ENCODE results near the gene CRAMP1.
A peak's percentile ranks its signal among the peaks of the same experiment; 100 is the strongest.
"Not testable (repeated sequence)": the region's sequence is repeated elsewhere in the genome, so short reads cannot be mapped to it uniquely, and the experiment has no call there.

The CRAMP1 gene

GRCh38 chr16:1706386-1707192 is 94.4 kb downstream of the CRAMP1 start:
- peaks cover 12% of the 10 kb centered on the region for H3K4me1 ChIP-seq (ENCODE audit: control insufficient read depth, insufficient read depth, low read length)
- H3K4me3 ChIP-seq (ENCODE audit: low read length), result peak overlapping the region; percentile 94
- H3K9ac ChIP-seq (ENCODE audit: low read length), result peak overlapping the region; percentile 82
- no peaks in the 10 kb centered on the region for H3K27me3 ChIP-seq (ENCODE audit: control insufficient read depth, insufficient read depth, low read length)
- peak overlapping the region; percentile 91 for H3K27ac ChIP-seq (ENCODE audit: low read depth, low read length)
- H3K36me3 ChIP-seq (ENCODE audit: control insufficient read depth, insufficient read depth, low read length), result no peaks in the 10 kb centered on the region

- H3K36me3 ChIP-seq (ENCODE audit: control insufficient read depth, insufficient read depth, low read length), result no peaks in the 10 kb centered on the region
- H3K27ac ChIP-seq (ENCODE audit: low read depth, low read length), result peak overlapping the region; percentile 1
- peaks cover 12% of the 10 kb centered on the region for H3K4me1 ChIP-seq (ENCODE audit: control insufficient read depth, insufficient read depth, low read length)
- peak overlapping the region; percentile 58 for H3K4me3 ChIP-seq (ENCODE audit: low read length)
- peak overlapping the region; percentile 7 for H3K9ac ChIP-seq (ENCODE audit: low read length)
- H3K27me3 ChIP-seq (ENCODE audit: control insufficient read depth, insufficient read depth, low read length), result no peaks in the 10 kb centered on the region
Observed at GRCh38 chr16:1707193-1707790, 95.1 kb downstream of the CRAMP1 start.

GRCh38 chr16:1708083-1708767 is 96.1 kb downstream of the CRAMP1 start:
- no peak overlapping the region for H3K9ac ChIP-seq (ENCODE audit: low read length)
- H3K4me1 ChIP-seq (ENCODE audit: control insufficient read depth, insufficient read depth, low read length), result peaks cover 12% of the 10 kb centered on the region
- H3K27me3 ChIP-seq (ENCODE audit: control insufficient read depth, insufficient read depth, low read length), result no peaks in the 10 kb centered on the region
- no peaks in the 10 kb centered on the region for H3K36me3 ChIP-seq (ENCODE audit: control insufficient read depth, insufficient read depth, low read length)
- no peak overlapping the region for H3K4me3 ChIP-seq (ENCODE audit: low read length)
- peak overlapping the region; percentile 1 for H3K27ac ChIP-seq (ENCODE audit: low read depth, low read length)

GRCh38 chr16:1708768-1709180 is 96.6 kb downstream of the CRAMP1 start:
- H3K27ac ChIP-seq (ENCODE audit: low read depth, low read length), result no peak overlapping the region
- H3K27me3 ChIP-seq (ENCODE audit: control insufficient read depth, insufficient read depth, low read length), result no peaks in the 10 kb centered on the region
- H3K9ac ChIP-seq (ENCODE audit: low read length), result no peak overlapping the region
- no peak overlapping the region for H3K4me3 ChIP-seq (ENCODE audit: low read length)
- no peaks in the 10 kb centered on the region for H3K36me3 ChIP-seq (ENCODE audit: control insufficient read depth, insufficient read depth, low read length)
- H3K4me1 ChIP-seq (ENCODE audit: control insufficient read depth, insufficient read depth, low read length), result peaks cover 12% of the 10 kb centered on the region

GRCh38 chr16:1709356-1709755 is 97.2 kb downstream of the CRAMP1 start:
- no peak overlapping the region for H3K9ac ChIP-seq (ENCODE audit: low read length)
- peaks cover 12% of the 10 kb centered on the region for H3K4me1 ChIP-seq (ENCODE audit: control insufficient read depth, insufficient read depth, low read length)
- no peaks in the 10 kb centered on the region for H3K36me3 ChIP-seq (ENCODE audit: control insufficient read depth, insufficient read depth, low read length)
- no peak overlapping the region for H3K27ac ChIP-seq (ENCODE audit: low read depth, low read length)
- no peaks in the 10 kb centered on the region for H3K27me3 ChIP-seq (ENCODE audit: control insufficient read depth, insufficient read depth, low read length)
- no peak overlapping the region for H3K4me3 ChIP-seq (ENCODE audit: low read length)

- no peak overlapping the region for H3K4me3 ChIP-seq (ENCODE audit: low read length)
- peaks cover 12% of the 10 kb centered on the region for H3K4me1 ChIP-seq (ENCODE audit: control insufficient read depth, insufficient read depth, low read length)
Observed at GRCh38 chr16:1710811-1711507, 98.8 kb downstream of the CRAMP1 start.

GRCh38 chr16:1712791-1713261 is 100.7 kb downstream of the CRAMP1 start:
- Histone ChIP-seq H3K36me3 (ENCODE audit: control insufficient read depth, insufficient read depth, low read length) (no peaks in the 10 kb centered on the region), H3K4me3 (ENCODE audit: low read length) (no peak overlapping the region), H3K27ac (ENCODE audit: low read depth, low read length) (no peak overlapping the region), H3K27me3 (ENCODE audit: control insufficient read depth, insufficient read depth, low read length) (no peaks in the 10 kb centered on the region), H3K9ac (ENCODE audit: low read length) (no peak overlapping the region), H3K4me1 (ENCODE audit: control insufficient read depth, insufficient read depth, low read length) (peaks cover 6% of the 10 kb centered on the region)

More at GRCh38 chr16:1710811-1711507, 98.8 kb downstream of the CRAMP1 start:
- Histone ChIP-seq H3K27me3 (ENCODE audit: control insufficient read depth, insufficient read depth, low read length) (no peaks in the 10 kb centered on the region), H3K27ac (ENCODE audit: low read depth, low read length) (no peak overlapping the region), H3K36me3 (ENCODE audit: control insufficient read depth, insufficient read depth, low read length) (no peaks in the 10 kb centered on the region), H3K9ac (ENCODE audit: low read length) (no peak overlapping the region)

GRCh38 chr16:1713331-1713730 is 101.2 kb downstream of the CRAMP1 start:
- Histone ChIP-seq H3K27me3 (ENCODE audit: control insufficient read depth, insufficient read depth, low read length) (no peaks in the 10 kb centered on the region), H3K4me3 (ENCODE audit: low read length) (no peak overlapping the region), H3K36me3 (ENCODE audit: control insufficient read depth, insufficient read depth, low read length) (no peaks in the 10 kb centered on the region), H3K4me1 (ENCODE audit: control insufficient read depth, insufficient read depth, low read length) (peaks cover 1% of the 10 kb centered on the region), H3K27ac (ENCODE audit: low read depth, low read length) (no peak overlapping the region), H3K9ac (ENCODE audit: low read length) (no peak overlapping the region)

- H3K27ac ChIP-seq (ENCODE audit: low read depth, low read length), result no peak overlapping the region
- no peaks in the 10 kb centered on the region for H3K4me1 ChIP-seq (ENCODE audit: control insufficient read depth, insufficient read depth, low read length)
- no peaks in the 10 kb centered on the region for H3K27me3 ChIP-seq (ENCODE audit: control insufficient read depth, insufficient read depth, low read length)
- H3K4me3 ChIP-seq (ENCODE audit: low read length), result no peak overlapping the region
- no peaks in the 10 kb centered on the region for H3K36me3 ChIP-seq (ENCODE audit: control insufficient read depth, insufficient read depth, low read length)
- no peak overlapping the region for H3K9ac ChIP-seq (ENCODE audit: low read length)
Observed at GRCh38 chr16:1713933-1714332, 101.8 kb downstream of the CRAMP1 start.

GRCh38 chr16:1715220-1715619 is 103.1 kb downstream of the CRAMP1 start:
- H3K4me3 ChIP-seq (ENCODE audit: low read length), result no peak overlapping the region
- no peaks in the 10 kb centered on the region for H3K36me3 ChIP-seq (ENCODE audit: control insufficient read depth, insufficient read depth, low read length)
- H3K4me1 ChIP-seq (ENCODE audit: control insufficient read depth, insufficient read depth, low read length), result no peaks in the 10 kb centered on the region
- H3K27ac ChIP-seq (ENCODE audit: low read depth, low read length), result no peak overlapping the region
- no peak overlapping the region for H3K9ac ChIP-seq (ENCODE audit: low read length)
- no peaks in the 10 kb centered on the region for H3K27me3 ChIP-seq (ENCODE audit: control insufficient read depth, insufficient read depth, low read length)

- not testable (repeated sequence) for H3K9ac ChIP-seq (ENCODE audit: low read length); H3K36me3 ChIP-seq (ENCODE audit: control insufficient read depth, insufficient read depth, low read length); H3K4me3 ChIP-seq (ENCODE audit: low read length); H3K27me3 ChIP-seq (ENCODE audit: control insufficient read depth, insufficient read depth, low read length); H3K27ac ChIP-seq (ENCODE audit: low read depth, low read length); H3K4me1 ChIP-seq (ENCODE audit: control insufficient read depth, insufficient read depth, low read length)
Observed at GRCh38 chr16:1718236-1718635, 106.1 kb downstream of the CRAMP1 start.

All from rectal smooth muscle tissue (tissue), 1 donor.